Sigmoid colon (tissue), 7 donors: Measurements from ENCODE around the gene GRAPL. TPM values are rescaled to one million over a fixed set of nuclear protein-coding genes. Genes with fewer than 3 reads are reported as not detected.

Experiments
- polyA plus RNA-seq, 3 donors: library from polyadenylated mRNA; stranded (reverse); fragments of 200-250 nt; gene quantifications; one replicate each; pipeline ENCODE4 v1.2.3, GENCODE V29; 2013
- total RNA-seq, 4 donors: library from RNA; depleted of rRNA; stranded (reverse); fragments of >200 nt; gene quantifications; one replicate each; pipeline ENCODE4 v1.1.0, GENCODE V29; 2016
- donor health status: healthy with polysubstance abuse.
- donor health status: Bipolar disorder and iron deficiency.
- donor health status: healthy.

The GRAPL gene
- total and polyA plus RNA-seq, 7 donors = 0.54 to 14.8 (median 2.5) TPM; not detected in 2

Other genes starting within 250 kb of the GRAPL start
- not detected for gene SLC5A10, start 175.4 kb upstream of the GRAPL start, total RNA-seq
- gene SLC5A10, start 175.4 kb upstream of the GRAPL start, polyA plus RNA-seq = under 1 TPM in 1 of 3 donors, not detected in 2; 0.19 TPM
- 1 to 10 TPM; 2.3 to 2.9 (median 2.6) TPM for gene FAM83G, start 122.8 kb upstream of the GRAPL start, total RNA-seq
- gene FAM83G, start 122.8 kb upstream of the GRAPL start, polyA plus RNA-seq = 10 to 100 TPM; 10.2 to 23.8 (median 22.0) TPM
- gene GRAP, start 80.6 kb upstream of the GRAPL start, total RNA-seq = 1 to 10 TPM; 2.8 to 9.6 (median 3.2) TPM
- gene GRAP, start 80.6 kb upstream of the GRAPL start, polyA plus RNA-seq = 10 to 100 TPM in 1 of 3 donors, 1 to 10 TPM in 2; 1.2 to 18.2 (median 9.6) TPM
- 10 to 100 TPM; 31.7 to 55.4 (median 47.6) TPM for gene EPN2, start 109.8 kb downstream of the GRAPL start, total RNA-seq
- 10 to 100 TPM; 12.0 to 22.1 (median 15.3) TPM for gene EPN2, start 109.8 kb downstream of the GRAPL start, polyA plus RNA-seq
- 10 to 100 TPM; 15.2 to 22.4 (median 16.0) TPM for gene B9D1, start 235.1 kb downstream of the GRAPL start, total RNA-seq
- 10 to 100 TPM in 1 of 3 donors, 1 to 10 TPM in 2; 6.6 to 12.1 (median 6.9) TPM for gene B9D1, start 235.1 kb downstream of the GRAPL start, polyA plus RNA-seq